Thyroid gland (tissue), 4 donors: ENCODE measurements around the gene PRG3.

Source experiments
- CTCF ChIP-seq, 6 experiments: fragments of 200-600 bp in 3 of 6; fragments of 450-650 bp in 3 of 6; sonication (generic) in 3 of 6; IDR thresholded peaks; one replicate each; pipeline ENCODE4 v1.5.1; 2016 to 2019; ENCODE audit warnings: antibody characterized with exemption in 6 of 6, mild to moderate bottlenecking in 2 of 6, inconsistent platforms in 1 of 6, moderate library complexity in 1 of 6
- POLR2A ChIP-seq, 2 donors: fragments of 450-650 bp; IDR thresholded peaks; one replicate each; pipeline ENCODE4 v1.6.1; 2017; ENCODE audit warnings: antibody characterized with exemption in 2 of 2, mild to moderate bottlenecking in 2 of 2, moderate library complexity in 1 of 2

GRCh38 chr11:57407941-57408475 is 27.1 kb upstream of the PRG3 start:
- TF ChIP-seq CTCF (IDR thresholded peaks at IDR 0.05) (no peak), POLR2A (IDR thresholded peaks at IDR 0.05) (no peak)
